Lower leg skin (tissue), 3 donors: ENCODE results near the gene RARRES2.

Experiments used
- CTCF ChIP-seq, 3 donors: fragments of 450-650 bp; IDR thresholded peaks; one replicate each; pipeline ENCODE4 v1.5.1; 2016; ENCODE audit warnings: antibody characterized with exemption in 3 of 3, mild to moderate bottlenecking in 3 of 3, moderate library complexity in 2 of 3
- POLR2A ChIP-seq, 2 donors: fragments of 450-650 bp; IDR thresholded peaks; one replicate each; pipeline ENCODE4 v1.6.1; 2016 to 2017; ENCODE audit warnings: antibody characterized with exemption in 2 of 2, mild to moderate bottlenecking in 1 of 2, moderate library complexity in 1 of 2

- TF ChIP-seq CTCF (IDR thresholded peaks at IDR 0.05) (no peak), POLR2A (IDR thresholded peaks at IDR 0.05) (no peak)
These were observed 7.8 kb downstream of the RARRES2 start for GRCh38 chr7:150333659-150334058.
